Activated CD4-positive, alpha-beta T cell treated with anti-CD3 and anti-CD28 coated beads for 4 hours (primary cell): Measurements from ENCODE around the gene FYB1.
"Not testable (repeated sequence)": the region's sequence is repeated elsewhere in the genome, so short reads cannot be mapped to it uniquely, and the experiment has no call there.

Experiments used
- DNase-seq, 2 donors: peaks; one replicate each; pipeline ENCODE4 v3.0.0-alpha.2; 2020

Gene FYB1

GRCh38 chr5:39219437-39219836 is at the start of gene FYB1:
FYB1 (minus strand) TSS chr5:39219563; CDS start chr5:39202960, 16,603 bp downstream.
- DNase-seq: no peak

- no peak for DNase-seq
Observed at GRCh38 chr5:39267186-39267585, 47.8 kb upstream of the FYB1 start.

- no peak for DNase-seq
Observed at GRCh38 chr5:39266442-39266841, 47.1 kb upstream of the FYB1 start.

GRCh38 chr5:39264528-39264927 is 45.2 kb upstream of the FYB1 start:
- DNase-seq: no peak

- DNase-seq: no peak
Observed at GRCh38 chr5:39262981-39263380, 43.6 kb upstream of the FYB1 start.

- DNase-seq: no peak
Observed at GRCh38 chr5:39260095-39260494, 40.7 kb upstream of the FYB1 start.

GRCh38 chr5:39257554-39257953 is 38.2 kb upstream of the FYB1 start:
- DNase-seq: no peak

GRCh38 chr5:39256477-39257235 is 37.3 kb upstream of the FYB1 start:
- no peak for DNase-seq

GRCh38 chr5:39255406-39255805 is 36.0 kb upstream of the FYB1 start:
- DNase-seq: no peak

GRCh38 chr5:39254671-39255070 is 35.3 kb upstream of the FYB1 start:
- no peak for DNase-seq

GRCh38 chr5:39253196-39253595 is 33.8 kb upstream of the FYB1 start:
- DNase-seq: no peak

- DNase-seq: no peak
Observed at GRCh38 chr5:39249564-39250274, 30.4 kb upstream of the FYB1 start.

- DNase-seq: no peak
Observed at GRCh38 chr5:39249069-39249468, 29.7 kb upstream of the FYB1 start.

- DNase-seq: no peak
Observed at GRCh38 chr5:39240750-39241149, 21.4 kb upstream of the FYB1 start.

GRCh38 chr5:39238366-39239105 is 19.2 kb upstream of the FYB1 start:
- no peak for DNase-seq

- no peak for DNase-seq
Observed at GRCh38 chr5:39236718-39237117, 17.4 kb upstream of the FYB1 start.

GRCh38 chr5:39235648-39236047 is 16.3 kb upstream of the FYB1 start:
- DNase-seq: no peak

- not testable (repeated sequence) for DNase-seq
Observed at GRCh38 chr5:39234494-39234893, 15.1 kb upstream of the FYB1 start.

- no peak for DNase-seq
Observed at GRCh38 chr5:39233783-39234182, 14.4 kb upstream of the FYB1 start.

GRCh38 chr5:39231705-39232525 is 12.6 kb upstream of the FYB1 start:
- peak; percentile 23 to 28 for DNase-seq

- no peak for DNase-seq
Observed at GRCh38 chr5:39228596-39228995, 9.2 kb upstream of the FYB1 start.

- DNase-seq: no peak
Observed at GRCh38 chr5:39226558-39226957, 7.2 kb upstream of the FYB1 start.

GRCh38 chr5:39226100-39226451 is 6.7 kb upstream of the FYB1 start:
- no peak for DNase-seq
